ENCODE data around the gene MAP7. TPM values are rescaled to one million over a fixed set of nuclear protein-coding genes. Genes with fewer than 3 reads are reported as not detected.
"Not testable (repeated sequence)": the region's sequence is repeated elsewhere in the genome, so short reads cannot be mapped to it uniquely, and the experiment has no call there.

Gene MAP7
- total RNA-seq, 5 donors from 2014 or later (not counting 1 experiment from before 2014, with no cell fraction given) = 0.33 to 0.73 (median 0.57) TPM

GRCh38 chr6:136492409-136492808, 57.8 kb downstream of the MAP7 start:
- POLR2A ChIA-PET = no interaction called here
- Histone ChIP-seq H3K27ac (ENCODE audit: low read length) (no peak overlapping the region), H3K9me3 (no peaks in the 10 kb centered on the region), H3K4me3 (ENCODE audit: control insufficient read depth in 1 of 2, extremely low read depth in 1 of 2, low read length in 1 of 2) (no peak overlapping the region), H3K36me3 (ENCODE audit: control insufficient read depth in 2 of 2, extremely low read depth in 1 of 2, insufficient read depth in 1 of 2, low read length in 1 of 2) (no peaks in the 10 kb centered on the region), H3K27me3 (replicated peaks in 1 of 2; ENCODE audit: control insufficient read depth in 2 of 2, extremely low read depth in 1 of 2, insufficient read depth in 2 of 2, low read length in 1 of 2) (peaks cover 0 to 3% of the 10 kb centered on the region in 2 experiments), H3K4me1 (ENCODE audit: control insufficient read depth in 1 of 2, extremely low read depth in 1 of 2, insufficient read depth in 2 of 2, low read length in 2 of 2) (no peaks in the 10 kb centered on the region)
- WGBS (ENCODE audit: insufficient coverage) = no CpG with 5 or more reads among the region's 1 CpG
- DNase-seq (no peak), ATAC-seq (replicated peaks in 1 of 4) (no peak)
- Mint-ChIP-seq H3K9me3 (no peaks in the 10 kb centered on the region), H3K4me3 (no peak overlapping the region), H3K27ac (no peak overlapping the region), H3K36me3 (no peaks in the 10 kb centered on the region), H3K27me3 (peaks cover 0 to 3% of the 10 kb centered on the region in 2 donors), H3K4me1 (no peaks in the 10 kb centered on the region)
- CTCF ChIA-PET = no interaction called here

- H3K36me3 ChIP-seq (ENCODE audit: control insufficient read depth in 2 of 2, extremely low read depth in 1 of 2, insufficient read depth in 1 of 2, low read length in 1 of 2) = no peaks in the 10 kb centered on the region
- peaks cover 0 to 3% of the 10 kb centered on the region in 2 experiments for H3K27me3 ChIP-seq (replicated peaks in 1 of 2; ENCODE audit: control insufficient read depth in 2 of 2, extremely low read depth in 1 of 2, insufficient read depth in 2 of 2, low read length in 1 of 2)
- H3K4me1 ChIP-seq (ENCODE audit: control insufficient read depth in 1 of 2, extremely low read depth in 1 of 2, insufficient read depth in 2 of 2, low read length in 2 of 2) = no peaks in the 10 kb centered on the region
- H3K27ac Mint-ChIP-seq = no peak overlapping the region
- ATAC-seq (replicated peaks in 1 of 4) = no peak
- no peaks in the 10 kb centered on the region for H3K4me1 Mint-ChIP-seq
- DNase-seq = no peak
- no peak overlapping the region for H3K4me3 Mint-ChIP-seq
- H3K36me3 Mint-ChIP-seq = no peaks in the 10 kb centered on the region
- H3K27ac ChIP-seq (ENCODE audit: low read length) = no peak overlapping the region
- peaks cover 0 to 3% of the 10 kb centered on the region in 2 donors for H3K27me3 Mint-ChIP-seq
- H3K9me3 ChIP-seq = no peaks in the 10 kb centered on the region
- H3K9me3 Mint-ChIP-seq = no peaks in the 10 kb centered on the region
- no CpG with 5 or more reads among the region's 2 CpGs for WGBS (ENCODE audit: insufficient coverage)
- ChIA-PET POLR2A (no interaction called here), CTCF (no interaction called here)
- H3K4me3 ChIP-seq (ENCODE audit: control insufficient read depth in 1 of 2, extremely low read depth in 1 of 2, low read length in 1 of 2) = no peak overlapping the region
Measured at GRCh38 chr6:136491754-136492153, 58.5 kb downstream of the MAP7 start.

- ATAC-seq (replicated peaks in 1 of 4) (no peak), DNase-seq (no peak)
- no peaks in the 10 kb centered on the region for H3K9me3 Mint-ChIP-seq
- no CpG with 5 or more reads among the region's 2 CpGs for WGBS (ENCODE audit: insufficient coverage)
- no peaks in the 10 kb centered on the region for H3K36me3 Mint-ChIP-seq
- Histone ChIP-seq H3K9me3 (no peaks in the 10 kb centered on the region), H3K4me1 (ENCODE audit: control insufficient read depth in 1 of 2, extremely low read depth in 1 of 2, insufficient read depth in 2 of 2, low read length in 2 of 2) (no peaks in the 10 kb centered on the region), H3K36me3 (ENCODE audit: control insufficient read depth in 2 of 2, extremely low read depth in 1 of 2, insufficient read depth in 1 of 2, low read length in 1 of 2) (no peaks in the 10 kb centered on the region), H3K4me3 (ENCODE audit: control insufficient read depth in 1 of 2, extremely low read depth in 1 of 2, low read length in 1 of 2) (no peak overlapping the region), H3K27me3 (replicated peaks in 1 of 2; ENCODE audit: control insufficient read depth in 2 of 2, extremely low read depth in 1 of 2, insufficient read depth in 2 of 2, low read length in 1 of 2) (peaks cover 0 to 3% of the 10 kb centered on the region in 2 experiments), H3K27ac (ENCODE audit: low read length) (no peak overlapping the region)
- POLR2A ChIA-PET = interaction anchor here in 1 of 2 donors (0.7 kb wide), 1 partner anchor 20 kb away, joined by 3 read pairs; no protein-coding TSS in a partner anchor
- H3K27me3 Mint-ChIP-seq = peaks cover 0 to 3% of the 10 kb centered on the region in 2 donors
- CTCF ChIA-PET = no interaction called here
- no peak overlapping the region for H3K4me3 Mint-ChIP-seq
- H3K27ac Mint-ChIP-seq = no peak overlapping the region
- no peaks in the 10 kb centered on the region for H3K4me1 Mint-ChIP-seq
Measured at GRCh38 chr6:136491251-136491650, 59.0 kb downstream of the MAP7 start.

GRCh38 chr6:136489689-136490033, 60.6 kb downstream of the MAP7 start:
- WGBS (ENCODE audit: insufficient coverage) = 92% methylated on average over 3 of the region's 3 CpGs
- H3K27ac Mint-ChIP-seq; H3K27me3 ChIP-seq (replicated peaks in 1 of 2; ENCODE audit: control insufficient read depth in 2 of 2, extremely low read depth in 1 of 2, insufficient read depth in 2 of 2, low read length in 1 of 2); H3K4me1 ChIP-seq (ENCODE audit: control insufficient read depth in 1 of 2, extremely low read depth in 1 of 2, insufficient read depth in 2 of 2, low read length in 2 of 2); ATAC-seq (replicated peaks in 1 of 4); H3K27ac ChIP-seq (ENCODE audit: low read length); H3K4me3 ChIP-seq (ENCODE audit: control insufficient read depth in 1 of 2, extremely low read depth in 1 of 2, low read length in 1 of 2); POLR2A ChIA-PET; H3K27me3 Mint-ChIP-seq; H3K4me1 Mint-ChIP-seq; H3K9me3 Mint-ChIP-seq; H3K36me3 Mint-ChIP-seq; DNase-seq; H3K36me3 ChIP-seq (ENCODE audit: control insufficient read depth in 2 of 2, extremely low read depth in 1 of 2, insufficient read depth in 1 of 2, low read length in 1 of 2); H3K4me3 Mint-ChIP-seq; H3K9me3 ChIP-seq: not testable (repeated sequence)
- CTCF ChIA-PET = interaction anchor here in 1 of 2 donors (0.7 kb wide), 1 partner anchor 377 kb away, joined by 7 read pairs; no protein-coding TSS in a partner anchor

- DNase-seq (no peak), ATAC-seq (replicated peaks in 1 of 4) (no peak)
- H3K27ac Mint-ChIP-seq = no peak overlapping the region
- no peaks in the 10 kb centered on the region for H3K27me3 Mint-ChIP-seq
- Histone ChIP-seq H3K27ac (ENCODE audit: low read length) (no peak overlapping the region), H3K27me3 (replicated peaks in 1 of 2; ENCODE audit: control insufficient read depth in 2 of 2, extremely low read depth in 1 of 2, insufficient read depth in 2 of 2, low read length in 1 of 2) (no peaks in the 10 kb centered on the region), H3K36me3 (ENCODE audit: control insufficient read depth in 2 of 2, extremely low read depth in 1 of 2, insufficient read depth in 1 of 2, low read length in 1 of 2) (no peaks in the 10 kb centered on the region), H3K9me3 (no peaks in the 10 kb centered on the region), H3K4me3 (ENCODE audit: control insufficient read depth in 1 of 2, extremely low read depth in 1 of 2, low read length in 1 of 2) (no peak overlapping the region), H3K4me1 (ENCODE audit: control insufficient read depth in 1 of 2, extremely low read depth in 1 of 2, insufficient read depth in 2 of 2, low read length in 2 of 2) (no peaks in the 10 kb centered on the region)
- no peaks in the 10 kb centered on the region for H3K4me1 Mint-ChIP-seq
- H3K9me3 Mint-ChIP-seq = no peaks in the 10 kb centered on the region
- H3K4me3 Mint-ChIP-seq = no peak overlapping the region
- no peaks in the 10 kb centered on the region for H3K36me3 Mint-ChIP-seq
- ChIA-PET POLR2A (no interaction called here), CTCF (no interaction called here)
- 100% methylated on average over 2 of the region's 7 CpGs for WGBS (ENCODE audit: insufficient coverage)
Measured at GRCh38 chr6:136487759-136488425, 62.3 kb downstream of the MAP7 start.

GRCh38 chr6:136486357-136486756, 63.9 kb downstream of the MAP7 start:
- no peak overlapping the region for H3K27ac Mint-ChIP-seq
- no peak overlapping the region for H3K27ac ChIP-seq (ENCODE audit: low read length)
- H3K27me3 Mint-ChIP-seq = no peaks in the 10 kb centered on the region
- POLR2A ChIA-PET = no interaction called here
- H3K36me3 Mint-ChIP-seq = no peaks in the 10 kb centered on the region
- WGBS (ENCODE audit: insufficient coverage) = no CpG with 5 or more reads among the region's 1 CpG
- no peak for ATAC-seq (replicated peaks in 1 of 4)
- H3K27me3 ChIP-seq (replicated peaks in 1 of 2; ENCODE audit: control insufficient read depth in 2 of 2, extremely low read depth in 1 of 2, insufficient read depth in 2 of 2, low read length in 1 of 2) = no peaks in the 10 kb centered on the region
- H3K9me3 ChIP-seq = no peaks in the 10 kb centered on the region
- H3K4me1 Mint-ChIP-seq = no peaks in the 10 kb centered on the region
- H3K4me3 ChIP-seq (ENCODE audit: control insufficient read depth in 1 of 2, extremely low read depth in 1 of 2, low read length in 1 of 2) = no peak overlapping the region
- no peaks in the 10 kb centered on the region for H3K9me3 Mint-ChIP-seq
- CTCF ChIA-PET = interaction anchor here in 1 of 2 donors (0.6 kb wide), 1 partner anchor 359 kb away, joined by 3 read pairs; no protein-coding TSS in a partner anchor
- H3K4me1 ChIP-seq (ENCODE audit: control insufficient read depth in 1 of 2, extremely low read depth in 1 of 2, insufficient read depth in 2 of 2, low read length in 2 of 2) = no peaks in the 10 kb centered on the region
- H3K4me3 Mint-ChIP-seq = no peak overlapping the region
- no peak for DNase-seq
- H3K36me3 ChIP-seq (ENCODE audit: control insufficient read depth in 2 of 2, extremely low read depth in 1 of 2, insufficient read depth in 1 of 2, low read length in 1 of 2) = no peaks in the 10 kb centered on the region

- 79% methylated on average over 3 of the region's 3 CpGs for WGBS (ENCODE audit: insufficient coverage)
- H3K27ac Mint-ChIP-seq = no peak overlapping the region
Measured at GRCh38 chr6:136483906-136484305, 66.3 kb downstream of the MAP7 start.

More at GRCh38 chr6:136483906-136484305, 66.3 kb downstream of the MAP7 start:
- ATAC-seq (replicated peaks in 1 of 4) (no peak), DNase-seq (no peak)
- Mint-ChIP-seq H3K9me3 (no peaks in the 10 kb centered on the region), H3K27me3 (peaks cover 0 to 9% of the 10 kb centered on the region in 2 donors), H3K36me3 (no peaks in the 10 kb centered on the region), H3K4me1 (no peaks in the 10 kb centered on the region), H3K4me3 (no peak overlapping the region)
- Histone ChIP-seq H3K9me3 (no peaks in the 10 kb centered on the region), H3K27ac (ENCODE audit: low read length) (no peak overlapping the region), H3K27me3 (replicated peaks in 1 of 2; ENCODE audit: control insufficient read depth in 2 of 2, extremely low read depth in 1 of 2, insufficient read depth in 2 of 2, low read length in 1 of 2) (no peaks in the 10 kb centered on the region), H3K4me1 (ENCODE audit: control insufficient read depth in 1 of 2, extremely low read depth in 1 of 2, insufficient read depth in 2 of 2, low read length in 2 of 2) (no peaks in the 10 kb centered on the region), H3K4me3 (ENCODE audit: control insufficient read depth in 1 of 2, extremely low read depth in 1 of 2, low read length in 1 of 2) (no peak overlapping the region), H3K36me3 (ENCODE audit: control insufficient read depth in 2 of 2, extremely low read depth in 1 of 2, insufficient read depth in 1 of 2, low read length in 1 of 2) (no peaks in the 10 kb centered on the region)
- CTCF ChIA-PET = no interaction called here
- POLR2A ChIA-PET = no interaction called here

Measured in T-cell (primary cell).